K562 (cell line): ENCODE results near the gene FCGR3A.
A peak's percentile ranks its signal among the peaks of the same experiment; 100 is the strongest.
"Not testable (repeated sequence)": the region's sequence is repeated elsewhere in the genome, so short reads cannot be mapped to it uniquely, and the experiment has no call there.

ENCODE experiments used
- GATA2 ChIP-seq: sonication (generic); formaldehyde crosslinking; IDR thresholded peaks from 2 replicates; pipeline ENCODE4 v1.4.0; 2020; ENCODE audit warnings: mild to moderate bottlenecking, missing genetic modification reagents
- SMAD3 ChIP-seq: fragments of 450-650 bp; formaldehyde crosslinking; conservative IDR thresholded peaks from 2 replicates; pipeline ENCODE4 v1.4.0; 2020; ENCODE audit warnings: mild to moderate bottlenecking
- TARDBP ChIP-seq: fragments of 450-650 bp; IDR thresholded peaks from 2 replicates; pipeline ENCODE4 v1.6.1; 2016
- ZNF121 ChIP-seq: sonication (generic); formaldehyde crosslinking; conservative IDR thresholded peaks from 2 replicates; pipeline ENCODE4 v1.8.0; 2022; ENCODE audit warnings: missing genetic modification reagents
- ZNF699 ChIP-seq: fragments of 250-450 bp; sonication (Bioruptor Pico); IDR thresholded peaks from 2 replicates; pipeline ENCODE4 v1.8.0; 2021; ENCODE audit warnings: mild to moderate bottlenecking, moderate library complexity; ENCODE audit not compliant: insufficient replicate concordance
- TF ChIP-seq, protein P1 (sequence below), 3 experiments: IDR thresholded peaks in 2 of 3; conservative IDR thresholded peaks in 1 of 3; 2 replicates each; pipeline ENCODE4 v1.5.1; 2011 to 2012; ENCODE audit warnings: low read length in 3 of 3, mild to moderate bottlenecking in 3 of 3, control low read depth in 2 of 3, improper control_type of control experiment in 1 of 3, inconsistent platforms in 1 of 3, low read depth in 1 of 3, mixed read lengths in 1 of 3, moderate library complexity in 1 of 3; ENCODE audit not compliant: insufficient read depth in 2 of 3
- TF ChIP-seq, protein P2 (sequence below), 3 experiments: fragments of 200-800 bp in 1 of 3; sonication (Bioruptor generic) in 1 of 3; sonication (generic) in 1 of 3; formaldehyde crosslinking in 1 of 3; IDR thresholded peaks; 2 replicates each; pipeline versions ENCODE4 v1.6.1 to v1.8.0; 2016 to 2022; ENCODE audit warnings: mild to moderate bottlenecking in 2 of 3, missing compliant biosample characterization in 2 of 3, missing genetic modification characterization in 2 of 3, missing genetic modification reagents in 1 of 3
- TF ChIP-seq, protein P3 (sequence below): sonication (generic); formaldehyde crosslinking; IDR thresholded peaks from 2 replicates; pipeline ENCODE4 v1.8.1; 2023; ENCODE audit warnings: mild to moderate bottlenecking, missing genetic modification reagents, moderate library complexity

- TF ChIP-seq, protein P1, sequence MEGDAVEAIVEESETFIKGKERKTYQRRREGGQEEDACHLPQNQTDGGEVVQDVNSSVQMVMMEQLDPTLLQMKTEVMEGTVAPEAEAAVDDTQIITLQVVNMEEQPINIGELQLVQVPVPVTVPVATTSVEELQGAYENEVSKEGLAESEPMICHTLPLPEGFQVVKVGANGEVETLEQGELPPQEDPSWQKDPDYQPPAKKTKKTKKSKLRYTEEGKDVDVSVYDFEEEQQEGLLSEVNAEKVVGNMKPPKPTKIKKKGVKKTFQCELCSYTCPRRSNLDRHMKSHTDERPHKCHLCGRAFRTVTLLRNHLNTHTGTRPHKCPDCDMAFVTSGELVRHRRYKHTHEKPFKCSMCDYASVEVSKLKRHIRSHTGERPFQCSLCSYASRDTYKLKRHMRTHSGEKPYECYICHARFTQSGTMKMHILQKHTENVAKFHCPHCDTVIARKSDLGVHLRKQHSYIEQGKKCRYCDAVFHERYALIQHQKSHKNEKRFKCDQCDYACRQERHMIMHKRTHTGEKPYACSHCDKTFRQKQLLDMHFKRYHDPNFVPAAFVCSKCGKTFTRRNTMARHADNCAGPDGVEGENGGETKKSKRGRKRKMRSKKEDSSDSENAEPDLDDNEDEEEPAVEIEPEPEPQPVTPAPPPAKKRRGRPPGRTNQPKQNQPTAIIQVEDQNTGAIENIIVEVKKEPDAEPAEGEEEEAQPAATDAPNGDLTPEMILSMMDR (IDR thresholded peaks at IDR 0.05 in 2 of 3, conservative IDR thresholded peaks at IDR 0.05 in 1 of 3; ENCODE audit: insufficient read depth in 2 of 3, low read depth in 1 of 3, low read length in 3 of 3), result peak in 1 of 3 experiments; percentile 0; a peak in 1 of 6 replicates
- TF ChIP-seq TARDBP, result peak; percentile 83; the same call in 1 of the 2 replicates
- TF ChIP-seq ZNF699; ZNF121 (CRISPR knock-in tag); GATA2; SMAD3 (CRISPR knock-in tag): not testable (repeated sequence)
- TF ChIP-seq, protein P2, sequence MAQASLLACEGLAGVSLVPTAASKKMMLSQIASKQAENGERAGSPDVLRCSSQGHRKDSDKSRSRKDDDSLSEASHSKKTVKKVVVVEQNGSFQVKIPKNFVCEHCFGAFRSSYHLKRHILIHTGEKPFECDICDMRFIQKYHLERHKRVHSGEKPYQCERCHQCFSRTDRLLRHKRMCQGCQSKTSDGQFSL (CRISPR knock-in tag; IDR thresholded peaks at IDR 0.05), result 0 out of 2 replicates have a peak, but pooled peaks have one; percentile 30
- TF ChIP-seq, protein P2 (tag; IDR thresholded peaks at IDR 0.05), result not testable (repeated sequence)
- TF ChIP-seq, protein P3, sequence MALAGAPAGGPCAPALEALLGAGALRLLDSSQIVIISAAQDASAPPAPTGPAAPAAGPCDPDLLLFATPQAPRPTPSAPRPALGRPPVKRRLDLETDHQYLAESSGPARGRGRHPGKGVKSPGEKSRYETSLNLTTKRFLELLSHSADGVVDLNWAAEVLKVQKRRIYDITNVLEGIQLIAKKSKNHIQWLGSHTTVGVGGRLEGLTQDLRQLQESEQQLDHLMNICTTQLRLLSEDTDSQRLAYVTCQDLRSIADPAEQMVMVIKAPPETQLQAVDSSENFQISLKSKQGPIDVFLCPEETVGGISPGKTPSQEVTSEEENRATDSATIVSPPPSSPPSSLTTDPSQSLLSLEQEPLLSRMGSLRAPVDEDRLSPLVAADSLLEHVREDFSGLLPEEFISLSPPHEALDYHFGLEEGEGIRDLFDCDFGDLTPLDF (CRISPR knock-in tag), result not testable (repeated sequence)
These were observed 18.7 kb downstream of the FCGR3A start for GRCh38 chr1:161530671-161531641.
